Activated effector memory CD4-positive, alpha-beta T cell treated with anti-CD3 and anti-CD28 coated beads, Interleukin-2, amount 50 U/mL, for 16 hours (primary cell): ENCODE data around the gene PTPN14.

Experiments used
- DNase-seq: peaks from one replicate; pipeline ENCODE4 v3.0.0-alpha.2; 2020

Gene PTPN14

GRCh38 chr1:214324896-214325800, 226.3 kb downstream of the PTPN14 start:
- no peak for DNase-seq

- no peak for DNase-seq
Observed at GRCh38 chr1:214321705-214322453, 229.5 kb downstream of the PTPN14 start.

- DNase-seq: no peak
Observed at GRCh38 chr1:214319938-214320337, 231.5 kb downstream of the PTPN14 start.

- DNase-seq: no peak
Observed at GRCh38 chr1:214318956-214319736, 232.3 kb downstream of the PTPN14 start.

- DNase-seq: no peak
Observed at GRCh38 chr1:214318356-214318755, 233.0 kb downstream of the PTPN14 start.

GRCh38 chr1:214317734-214318133, 233.7 kb downstream of the PTPN14 start:
- no peak for DNase-seq

- DNase-seq: no peak
Observed at GRCh38 chr1:214317300-214317699, 234.1 kb downstream of the PTPN14 start.

- DNase-seq: no peak
Observed at GRCh38 chr1:214316593-214316992, 234.8 kb downstream of the PTPN14 start.

- DNase-seq: no peak
Observed at GRCh38 chr1:214314178-214314843, 237.1 kb downstream of the PTPN14 start.

GRCh38 chr1:214312530-214313051, 238.8 kb downstream of the PTPN14 start:
- DNase-seq: no peak

GRCh38 chr1:214310777-214311690, 240.4 kb downstream of the PTPN14 start:
- no peak for DNase-seq

GRCh38 chr1:214310010-214310409, 241.4 kb downstream of the PTPN14 start:
- no peak for DNase-seq

- no peak for DNase-seq
Observed at GRCh38 chr1:214306269-214306668, 245.1 kb downstream of the PTPN14 start.

- DNase-seq: no peak
Observed at GRCh38 chr1:214305164-214305751, 246.1 kb downstream of the PTPN14 start.

- no peak for DNase-seq
Observed at GRCh38 chr1:214303141-214303930, 248.1 kb downstream of the PTPN14 start.

GRCh38 chr1:214301526-214301925, 249.9 kb downstream of the PTPN14 start:
- DNase-seq: no peak

- DNase-seq: no peak
Observed at GRCh38 chr1:214300149-214300780, 251.1 kb downstream of the PTPN14 start.
